T-cell (primary cell): ENCODE measurements around the gene PRKAA2. TPM values are rescaled to one million over a fixed set of nuclear protein-coding genes. Genes with fewer than 3 reads are reported as not detected.

Source experiments
- ATAC-seq, 4 experiments: fragments of 200-7000 bp in 3 of 4; fragments of 150-1000 bp in 1 of 4; cut with Tn5 transposase; replicated peaks in 1 of 4; 1 replicate in 3 of 4; 2 replicates in 1 of 4; pipeline ENCODE4 v1.10.0; 2021; ENCODE audit warnings: moderate library complexity in 3 of 4, mild to moderate bottlenecking in 2 of 4, moderate number of reproducible peaks in 1 of 4
- CTCF ChIA-PET, 2 donors: fragments of 300-600 bp; sonication (Branson Sonifier 250); formaldehyde crosslinking; loops; one replicate each; lab custom pipeline; 2022; ENCODE audit warnings: antibody characterized with exemption in 2 of 2; lab: Charles Lee
- POLR2A ChIA-PET, 2 donors: fragments of 300-600 bp; sonication (Branson Sonifier 250); formaldehyde crosslinking; loops; one replicate each; lab custom pipeline; 2022; ENCODE audit warnings: antibody characterized with exemption in 2 of 2; lab: Charles Lee
- DNase-seq, 35 experiments: peaks; one replicate each; pipeline versions ENCODE4 v3.0.0 to v3.0.0-alpha.2; 2013 to 2023
- H3K27ac ChIP-seq: one replicate; pipeline ENCODE4 v1.5.1; 2013; ENCODE audit warnings: low read length
- H3K27me3 ChIP-seq, 2 experiments: replicated peaks in 1 of 2; 1 replicate in 1 of 2; 2 replicates in 1 of 2; pipeline versions ENCODE4 v1.6.1 to v1.7.0; 2013; ENCODE audit warnings: low read length in 1 of 2, mixed read lengths in 1 of 2; ENCODE audit not compliant: control insufficient read depth in 2 of 2, insufficient read depth in 2 of 2; ENCODE audit errors: extremely low read depth in 1 of 2
- H3K36me3 ChIP-seq, 2 donors: 1 replicate in 1 of 2; 2 replicates in 1 of 2; pipeline versions ENCODE4 v1.6.1 to v1.7.0; 2013; ENCODE audit warnings: low read length in 1 of 2; ENCODE audit not compliant: control insufficient read depth in 2 of 2, insufficient read depth in 1 of 2; ENCODE audit errors: extremely low read depth in 1 of 2
- H3K4me1 ChIP-seq, 2 experiments: 1 replicate in 1 of 2; 2 replicates in 1 of 2; pipeline versions ENCODE4 v1.6.1 to v1.7.0; 2013; ENCODE audit warnings: low read length in 2 of 2, mixed read lengths in 1 of 2; ENCODE audit not compliant: insufficient read depth in 2 of 2, control insufficient read depth in 1 of 2; ENCODE audit errors: extremely low read depth in 1 of 2
- H3K4me3 ChIP-seq, 2 donors: 1 replicate in 1 of 2; 2 replicates in 1 of 2; pipeline versions ENCODE4 v1.5.1 to v1.7.0; 2013; ENCODE audit warnings: mild to moderate bottlenecking in 2 of 2, low read length in 1 of 2, moderate library complexity in 1 of 2; ENCODE audit not compliant: control insufficient read depth in 1 of 2; ENCODE audit errors: extremely low read depth in 1 of 2
- H3K9me3 ChIP-seq: 2 replicates; pipeline ENCODE4 v1.7.0; 2013
- H3K27ac Mint-ChIP-seq, 2 donors: one replicate each; pipeline ENCODE4 v1.8.0; 2020 to 2021; ENCODE audit warnings: mild to moderate bottlenecking in 2 of 2, mixed read lengths in 2 of 2
- H3K27me3 Mint-ChIP-seq, 2 donors: one replicate each; pipeline ENCODE4 v1.8.0; 2021 to 2022; ENCODE audit warnings: mixed read lengths in 2 of 2
- H3K36me3 Mint-ChIP-seq: one replicate; pipeline ENCODE4 v1.8.0; 2021; ENCODE audit warnings: mixed read lengths
- H3K4me1 Mint-ChIP-seq, 3 donors: one replicate each; pipeline ENCODE4 v1.8.0; 2020 to 2022; ENCODE audit warnings: mixed read lengths in 3 of 3, mild to moderate bottlenecking in 1 of 3
- H3K4me3 Mint-ChIP-seq, 3 donors: one replicate each; pipeline ENCODE4 v1.8.0; 2020 to 2022; ENCODE audit warnings: mild to moderate bottlenecking in 3 of 3, mixed read lengths in 3 of 3, moderate library complexity in 3 of 3
- H3K9me3 Mint-ChIP-seq, 3 donors: one replicate each; pipeline ENCODE4 v1.8.0; 2020 to 2022; ENCODE audit warnings: mixed read lengths in 3 of 3
- WGBS: methylation state at CpG from one replicate; pipeline ENCODE4 v1.1.5; 2013; ENCODE audit warnings: missing lambda C conversion rate; ENCODE audit not compliant: insufficient coverage; 5-methylcytosine and 5-hydroxymethylcytosine counted together
- total RNA-seq, 35 experiments: library from RNA in 6 of 35; stranded (reverse) in 6 of 35; fragments of 120-200 nt in 1 of 35; gene quantifications; one replicate each; pipeline versions ENCODE4 v1.2.1 to v1.2.4 and lab custom pipeline; 2013 to 2026

Gene PRKAA2
- total RNA-seq, 5 donors from 2014 or later (not counting 1 experiment from before 2014, with no cell fraction given): 0.03 TPM; not detected in 2

DNA sequence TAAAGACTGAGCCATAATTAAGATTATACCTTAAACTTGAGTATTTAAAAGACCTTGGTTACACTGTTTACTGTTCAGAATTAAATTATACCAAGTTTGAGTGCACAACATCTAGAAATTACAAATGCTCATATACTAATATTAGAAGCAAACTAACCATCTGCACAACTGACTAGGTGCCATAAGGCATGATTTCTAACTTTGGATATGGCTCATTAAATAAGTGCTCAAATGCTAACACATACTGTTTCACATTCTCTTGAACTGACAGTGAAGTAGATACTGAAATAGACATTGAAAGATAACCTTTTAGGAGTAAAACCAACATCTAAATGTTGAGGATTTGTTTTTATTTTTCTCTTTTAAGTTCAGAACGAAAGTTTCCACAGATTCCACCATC is 74.1 kb downstream of the PRKAA2 start:
- H3K4me1 Mint-ChIP-seq: no peaks in the 10 kb centered on the region
- Histone ChIP-seq H3K4me3 (no peak overlapping the region), H3K27me3 (no peaks in the 10 kb centered on the region), H3K4me1 (no peaks in the 10 kb centered on the region), H3K27ac (no peak overlapping the region), H3K9me3 (no peaks in the 10 kb centered on the region), H3K36me3 (no peaks in the 10 kb centered on the region)
- H3K27ac Mint-ChIP-seq: no peak overlapping the region
- no CpG with 5 or more reads among the region's 1 CpG for WGBS
- ChIA-PET CTCF (no interaction called here), POLR2A (no interaction called here)
- ATAC-seq (no peak), DNase-seq (no peak)
- no peaks in the 10 kb centered on the region for H3K36me3 Mint-ChIP-seq
- H3K4me3 Mint-ChIP-seq: no peak overlapping the region
- peaks cover 0 to 12% of the 10 kb centered on the region in 2 donors for H3K27me3 Mint-ChIP-seq
- no peaks in the 10 kb centered on the region for H3K9me3 Mint-ChIP-seq

DNA sequence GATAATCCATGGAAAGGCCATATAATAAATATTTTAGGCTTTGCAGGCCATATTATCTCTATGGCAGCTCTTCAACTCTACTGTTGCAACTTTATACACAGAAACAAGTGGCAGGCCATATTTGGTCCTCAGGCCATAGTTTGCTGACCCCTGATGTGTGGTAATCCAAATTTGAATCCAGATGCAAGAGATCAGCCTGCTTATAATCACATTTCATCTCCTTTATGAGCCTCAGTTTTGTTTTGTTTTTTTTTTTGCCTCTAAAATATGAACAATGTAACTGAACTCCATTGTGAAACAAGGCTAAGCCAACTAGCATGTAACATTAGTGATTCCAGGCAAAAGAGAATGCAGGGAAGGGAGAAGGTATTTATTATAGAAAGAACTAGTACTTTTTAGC is 81.6 kb downstream of the PRKAA2 start:
- Mint-ChIP-seq H3K4me1 (no peaks in the 10 kb centered on the region), H3K36me3 (no peaks in the 10 kb centered on the region), H3K9me3 (peaks cover 0 to 3% (median 0%) of the 10 kb centered on the region in 3 donors), H3K27ac (no peak overlapping the region), H3K27me3 (peaks cover 17 to 25% of the 10 kb centered on the region in 2 donors), H3K4me3 (no peak overlapping the region)
- no peaks in the 10 kb centered on the region for H3K36me3 ChIP-seq
- H3K4me1 ChIP-seq: no peaks in the 10 kb centered on the region
- no peak overlapping the region for H3K4me3 ChIP-seq
- H3K9me3 ChIP-seq: no peaks in the 10 kb centered on the region
- peaks cover 0 to 3% of the 10 kb centered on the region in 2 experiments for H3K27me3 ChIP-seq
- ATAC-seq (no peak), DNase-seq (no peak)
- no peak overlapping the region for H3K27ac ChIP-seq
- CTCF ChIA-PET: no interaction called here
- POLR2A ChIA-PET: no interaction called here

DNA sequence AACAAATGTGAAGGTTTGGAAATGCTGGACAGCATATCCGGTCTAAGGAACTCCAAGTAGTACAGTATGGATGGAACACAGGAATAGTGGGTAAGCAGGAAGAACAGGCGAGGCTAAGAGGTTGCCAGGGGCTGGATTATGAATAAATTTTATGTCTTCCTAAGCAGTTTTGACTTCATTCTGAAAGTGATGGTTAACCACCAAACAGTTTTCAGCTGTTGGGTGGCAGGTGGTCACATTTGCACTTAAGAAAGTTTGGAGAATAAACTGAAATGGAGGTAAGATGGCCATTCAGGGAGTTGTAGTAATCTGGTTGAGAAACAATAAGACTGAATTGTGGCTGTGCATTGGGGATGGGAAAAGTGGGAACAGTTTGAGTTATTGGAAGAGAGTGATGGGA is 83.8 kb downstream of the PRKAA2 start:
- H3K9me3 ChIP-seq: no peaks in the 10 kb centered on the region
- Mint-ChIP-seq H3K36me3 (no peaks in the 10 kb centered on the region), H3K27me3 (peaks cover 17 to 25% of the 10 kb centered on the region in 2 donors), H3K4me3 (no peak overlapping the region), H3K9me3 (peaks cover 0 to 11% (median 0%) of the 10 kb centered on the region in 3 donors), H3K27ac (no peak overlapping the region), H3K4me1 (no peaks in the 10 kb centered on the region)
- H3K27me3 ChIP-seq: peaks cover 0 to 3% of the 10 kb centered on the region in 2 experiments
- H3K27ac ChIP-seq: no peak overlapping the region
- no peak overlapping the region for H3K4me3 ChIP-seq
- CTCF ChIA-PET: no interaction called here
- WGBS: 63% methylated on average over 2 of the region's 2 CpGs
- POLR2A ChIA-PET: no interaction called here
- ATAC-seq: no peak
- H3K36me3 ChIP-seq: no peaks in the 10 kb centered on the region
- DNase-seq: no peak
- H3K4me1 ChIP-seq: no peaks in the 10 kb centered on the region

DNA sequence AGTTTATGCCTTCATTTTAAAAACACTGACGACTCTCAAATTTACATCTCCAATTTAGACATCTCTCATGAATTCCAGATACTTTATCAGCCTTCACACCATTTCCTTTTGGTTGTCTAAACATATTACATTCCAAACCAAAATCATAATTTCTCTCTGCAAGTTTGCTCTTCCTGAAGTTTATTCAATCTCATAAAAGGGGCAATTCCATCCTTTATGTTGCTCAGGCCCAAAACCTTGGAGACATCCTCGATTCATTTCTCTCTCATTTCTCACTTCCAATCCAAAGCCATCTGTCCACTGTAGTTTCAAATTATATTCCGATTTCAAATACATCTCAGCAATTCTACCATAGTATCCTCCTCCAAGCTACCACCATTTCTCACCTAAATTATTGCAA is 100.1 kb downstream of the PRKAA2 start:
- POLR2A ChIA-PET: no interaction called here
- peaks cover 0 to 8% (median 0%) of the 10 kb centered on the region in 3 donors for H3K9me3 Mint-ChIP-seq
- CTCF ChIA-PET: no interaction called here

DNA sequence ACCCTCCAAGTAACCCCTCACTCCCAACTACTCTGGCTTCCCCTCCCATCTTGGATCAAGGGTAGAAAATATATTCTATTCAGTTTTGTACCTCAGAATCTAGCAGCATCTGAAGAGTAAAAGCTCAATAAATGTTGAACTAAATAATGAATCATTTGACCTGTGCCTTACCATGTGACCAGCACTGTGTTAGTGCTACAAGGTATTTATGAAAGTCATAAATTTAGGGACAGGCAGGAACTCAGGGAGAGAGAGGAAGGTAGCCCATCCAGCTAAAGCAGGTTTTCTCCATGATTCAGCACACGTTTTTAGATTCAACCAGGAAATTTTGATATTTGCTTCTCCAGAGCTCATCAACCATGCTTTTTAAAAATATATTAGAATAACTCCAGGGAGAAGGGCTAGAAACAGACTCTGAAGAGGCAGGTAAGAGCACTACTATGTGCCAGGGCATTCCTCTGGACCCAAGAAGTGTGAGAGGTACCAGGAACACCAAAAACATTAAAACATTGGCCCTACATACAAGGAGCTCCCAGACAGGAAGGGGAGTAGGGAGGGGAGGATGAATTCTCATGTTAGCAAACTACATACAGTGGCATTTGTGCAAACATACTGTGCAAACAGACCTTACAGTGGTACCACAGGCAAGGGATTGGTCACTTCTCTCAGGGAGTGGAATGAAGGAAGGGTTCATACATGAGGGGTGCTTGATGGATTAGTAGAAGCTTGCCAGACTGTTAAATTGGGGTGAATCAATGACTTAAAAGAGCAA is 109.8 kb downstream of the PRKAA2 start:
- POLR2A ChIA-PET: no interaction called here
- WGBS: no CpG with 5 or more reads among the region's 1 CpG
- ATAC-seq: no peak

More for the DNA sequence above, 100.1 kb downstream of the PRKAA2 start:
- no peaks in the 10 kb centered on the region for H3K9me3 ChIP-seq
- 60% methylated on average over 3 of the region's 3 CpGs for WGBS
- no peaks in the 10 kb centered on the region for H3K36me3 ChIP-seq
- no peak overlapping the region for H3K4me3 ChIP-seq
- no peaks in the 10 kb centered on the region for H3K4me1 ChIP-seq
- Mint-ChIP-seq H3K27ac (no peak overlapping the region), H3K27me3 (peaks cover 0 to 3% of the 10 kb centered on the region in 2 donors), H3K36me3 (no peaks in the 10 kb centered on the region), H3K4me3 (no peak overlapping the region), H3K4me1 (no peaks in the 10 kb centered on the region)
- DNase-seq (no peak), ATAC-seq (no peak)
- no peaks in the 10 kb centered on the region for H3K27me3 ChIP-seq
- H3K27ac ChIP-seq: no peak overlapping the region

DNA sequence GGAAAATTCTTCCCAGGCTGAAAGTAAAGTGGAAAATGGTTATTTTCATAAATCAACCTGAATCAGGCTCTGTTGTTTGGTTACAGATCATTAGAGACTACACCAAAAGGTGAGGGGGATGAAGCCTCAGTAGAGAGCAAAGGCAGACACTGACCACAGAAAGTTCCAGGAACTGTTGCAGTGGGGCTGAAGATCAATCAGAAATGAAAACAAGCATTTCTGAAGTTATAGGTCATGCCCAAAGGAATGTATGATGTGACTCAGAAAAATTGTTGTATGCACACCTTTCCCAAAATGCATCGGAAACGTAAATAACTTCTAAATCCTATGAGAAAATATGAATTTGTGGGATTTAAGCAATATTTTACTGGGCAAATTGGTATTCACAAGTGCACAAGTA is 110.8 kb downstream of the PRKAA2 start:
- no peaks in the 10 kb centered on the region for H3K9me3 ChIP-seq
- no peak overlapping the region for H3K4me3 ChIP-seq
- Mint-ChIP-seq H3K4me1 (no peaks in the 10 kb centered on the region), H3K4me3 (no peak overlapping the region), H3K36me3 (no peaks in the 10 kb centered on the region), H3K27me3 (peaks cover 16 to 25% of the 10 kb centered on the region in 2 donors), H3K9me3 (no peaks in the 10 kb centered on the region), H3K27ac (no peak overlapping the region)
- CTCF ChIA-PET: no interaction called here
- H3K36me3 ChIP-seq: no peaks in the 10 kb centered on the region
- no peaks in the 10 kb centered on the region for H3K27me3 ChIP-seq
- ATAC-seq: no peak
- no peak overlapping the region for H3K27ac ChIP-seq
- POLR2A ChIA-PET: no interaction called here
- no peaks in the 10 kb centered on the region for H3K4me1 ChIP-seq
- no peak for DNase-seq
- WGBS: no CpG with 5 or more reads among the region's 2 CpGs

More for the DNA sequence above, 109.8 kb downstream of the PRKAA2 start:
- Histone ChIP-seq H3K27ac (no peak overlapping the region), H3K4me3 (no peak overlapping the region), H3K27me3 (no peaks in the 10 kb centered on the region), H3K36me3 (no peaks in the 10 kb centered on the region), H3K9me3 (no peaks in the 10 kb centered on the region), H3K4me1 (no peaks in the 10 kb centered on the region)
- peaks cover 16 to 25% of the 10 kb centered on the region in 2 donors for H3K27me3 Mint-ChIP-seq
- no peaks in the 10 kb centered on the region for H3K9me3 Mint-ChIP-seq
- no peak for DNase-seq
- H3K36me3 Mint-ChIP-seq: no peaks in the 10 kb centered on the region
- H3K4me1 Mint-ChIP-seq: no peaks in the 10 kb centered on the region
- H3K4me3 Mint-ChIP-seq: no peak overlapping the region
- no peak overlapping the region for H3K27ac Mint-ChIP-seq
- CTCF ChIA-PET: interaction anchor here in 1 of 2 donors (0.6 kb wide), 1 partner anchor 9 kb away, joined by 5 read pairs; no protein-coding TSS in a partner anchor
